Endodermal cell (in vitro differentiated cells): ENCODE results near the gene MTOR. TPM values are rescaled to one million over a fixed set of nuclear protein-coding genes. Genes with fewer than 3 reads are reported as not detected.

Experiments used
- DNase-seq: peaks from one replicate; pipeline ENCODE4 v3.0.0-alpha.2; 2017
- H3K27ac ChIP-seq: 2 replicates; pipeline ENCODE4 v1.5.1; 2013; ENCODE audit warnings: mild to moderate bottlenecking, low read depth, low read length, moderate library complexity
- H3K27me3 ChIP-seq: 2 replicates; pipeline ENCODE4 v1.6.1; 2013; ENCODE audit warnings: mild to moderate bottlenecking, low read length, moderate library complexity; ENCODE audit not compliant: insufficient read depth, control insufficient read depth, poor library complexity, severe bottlenecking
- H3K36me3 ChIP-seq: 2 replicates; pipeline ENCODE4 v1.7.0; 2013; ENCODE audit warnings: mild to moderate bottlenecking, low read length, moderate library complexity; ENCODE audit not compliant: control insufficient read depth, insufficient read depth
- H3K4me1 ChIP-seq: one replicate; pipeline ENCODE4 v1.7.0; 2013; ENCODE audit warnings: low read length; ENCODE audit not compliant: control insufficient read depth, insufficient read depth
- H3K4me3 ChIP-seq: 2 replicates; pipeline ENCODE4 v1.5.1; 2013; ENCODE audit warnings: mild to moderate bottlenecking, low read length, moderate library complexity
- H3K9ac ChIP-seq: 2 replicates; pipeline ENCODE4 v1.6.1; 2013; ENCODE audit warnings: mild to moderate bottlenecking, low read length, moderate library complexity; ENCODE audit not compliant: poor library complexity, severe bottlenecking; ENCODE audit errors: extremely low read depth
- H3K9me3 ChIP-seq: 2 replicates; pipeline ENCODE4 v1.6.1; 2013; ENCODE audit warnings: mild to moderate bottlenecking, low read length, moderate library complexity; ENCODE audit not compliant: control insufficient read depth
- H3K27ac Mint-ChIP-seq: 2 replicates; pipeline ENCODE4 v1.8.0; 2020; ENCODE audit warnings: mixed read lengths
- H3K27me3 Mint-ChIP-seq: 2 replicates; pipeline ENCODE4 v1.8.0; 2021; ENCODE audit warnings: mild to moderate bottlenecking, mixed read lengths; ENCODE audit not compliant: insufficient read depth
- H3K36me3 Mint-ChIP-seq: 2 replicates; pipeline ENCODE4 v1.8.0; 2020; ENCODE audit warnings: low read depth, mixed read lengths
- H3K4me1 Mint-ChIP-seq: 2 replicates; pipeline ENCODE4 v1.8.0; 2020; ENCODE audit warnings: mixed read lengths
- H3K4me3 Mint-ChIP-seq: 2 replicates; pipeline ENCODE4 v1.8.0; 2020; ENCODE audit warnings: mild to moderate bottlenecking, moderate library complexity, mixed read lengths
- H3K9me3 Mint-ChIP-seq: 2 replicates; pipeline ENCODE4 v1.8.0; 2020; ENCODE audit warnings: mild to moderate bottlenecking, mixed read lengths
- WGBS, 2 experiments: methylation state at CpG; one replicate each; pipeline versions ENCODE4 v1.1.5 to v1.1.7; 2013; ENCODE audit warnings: missing lambda C conversion rate in 2 of 2, mixed read lengths in 1 of 2; ENCODE audit not compliant: insufficient coverage in 1 of 2, insufficient read length in 1 of 2; 5-methylcytosine and 5-hydroxymethylcytosine counted together
- long read RNA-seq, 4 experiments: library from polyadenylated mRNA in 2 of 4; library from RNA in 1 of 4; library from capped mRNA in 1 of 4; stranded (forward) in 3 of 4; unstranded in 1 of 4; transcript quantifications; one replicate each; pipeline ENCODE4 v2.0.0, GENCODE V29; 2020 to 2021; ENCODE audit warnings: inconsistent platforms in 1 of 4
- polyA plus RNA-seq, 2 experiments: library from polyadenylated mRNA; stranded (reverse); fragments of 50-300 nt; gene quantifications; one replicate each; pipeline ENCODE4 v1.2.3, GENCODE V29; 2013
- total RNA-seq, 2 donors: library from RNA; stranded (reverse); fragmentation: NEBNext Ultra II Directional in 1 of 2; extraction: Animal tissue kit (Norgen Biotek cat#: 25700) in 1 of 2; gene quantifications; 2 replicates in 1 of 2; 3 replicates in 1 of 2; pipeline ENCODE4 v1.2.1, GENCODE V29; 2021
- TF ChIP-seq, protein P1 (sequence below): fragments of 200-600 bp; sonication (generic); conservative IDR thresholded peaks from 2 replicates; pipeline ENCODE4 v1.5.0; 2021; ENCODE audit warnings: antibody characterized with exemption, mild to moderate bottlenecking

MTOR gene
- 10 to 100 TPM; 69.0 to 78.3 TPM for total RNA-seq
- polyA plus RNA-seq (2013, experiment 1 of 2) = 34.6 TPM
- 34.8 TPM for polyA plus RNA-seq (2013, experiment 2 of 2)
- long read RNA-seq, experiment 1, full-length matches to known transcripts = 3 of 23 reads
- long read RNA-seq, experiment 1, partial matches to known transcripts = 11 of 23 reads
- long read RNA-seq, experiment 1, other reads (novel, unspliced or antisense) = 9 of 23 reads
- long read RNA-seq, experiment 2, full-length matches to known transcripts = 23 of 72 reads
- long read RNA-seq, experiment 2, partial matches to known transcripts = 37 of 72 reads
- long read RNA-seq, experiment 2, other reads (novel, unspliced or antisense) = 12 of 72 reads
- long read RNA-seq, experiment 3, full-length matches to known transcripts = 8 of 48 reads
- long read RNA-seq, experiment 3, partial matches to known transcripts = 28 of 48 reads
- long read RNA-seq, experiment 3, other reads (novel, unspliced or antisense) = 12 of 48 reads
- long read RNA-seq, experiment 4, partial matches to known transcripts = 0 of 1 reads
- long read RNA-seq, experiment 4, other reads (novel, unspliced or antisense) = 1 of 1 reads

DNA sequence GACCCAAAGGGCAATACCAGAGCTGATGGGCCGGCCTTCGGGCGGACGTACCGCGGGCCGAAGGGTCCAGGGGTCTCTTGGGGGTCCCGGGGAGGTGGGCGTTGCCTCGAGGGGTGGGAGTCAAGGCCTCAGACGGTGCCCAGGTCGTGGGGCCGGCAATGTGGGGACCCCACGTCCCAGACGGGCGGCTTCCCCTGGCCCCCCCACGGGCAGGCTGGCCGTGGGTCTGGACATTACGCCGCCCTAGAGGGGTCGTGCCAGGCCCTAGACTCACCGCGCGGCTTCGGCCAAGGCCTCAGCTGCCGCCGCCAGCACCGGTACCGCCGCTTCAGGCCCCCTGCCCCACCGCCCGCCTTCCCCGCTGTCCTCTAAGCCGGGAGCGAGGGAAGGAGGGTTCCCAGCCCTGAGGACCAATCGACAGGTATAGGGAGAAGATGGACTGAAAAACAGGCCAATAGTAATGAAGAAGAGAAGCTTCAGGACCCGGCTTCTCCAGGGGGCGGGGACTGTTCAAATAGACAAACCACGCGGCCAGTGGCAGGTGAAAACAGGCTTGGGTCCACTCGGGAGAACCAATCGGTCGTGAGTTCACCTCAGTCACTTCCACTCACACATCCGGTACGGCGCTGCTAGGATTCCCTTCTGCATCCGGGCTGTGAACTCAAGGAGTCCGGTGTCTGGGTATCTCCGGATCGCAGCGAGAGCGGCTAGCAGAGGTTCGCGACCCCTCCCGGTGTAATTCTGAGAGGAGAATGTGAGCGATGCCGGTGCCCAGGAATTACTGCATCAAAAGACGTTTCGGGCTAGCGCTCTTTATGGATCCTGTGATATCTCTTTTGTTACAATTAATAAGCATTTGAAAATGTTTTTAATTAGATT is at the start of gene MTOR:
MTOR (minus strand) TSS at position 381 of the 879 bp plus-strand sequence. CDS start 3,142 bp downstream, outside the sequence.
- Histone ChIP-seq H3K9ac (peak within 1 kb of the TSS; percentile 81), H3K4me3 (peak within 1 kb of the TSS; percentile 99), H3K27ac (no peak within 1 kb of the TSS), H3K27me3 (no peaks in the 10 kb centered on the region), H3K9me3 (no peaks in the 10 kb centered on the region), H3K4me1 (no peaks in the 10 kb centered on the region), H3K36me3 (peaks cover 26% of the 10 kb centered on the region)
- no peaks in the 10 kb centered on the region for H3K9me3 Mint-ChIP-seq
- peak; percentile 100 for DNase-seq
- peak within 1 kb of the TSS; percentile 88 for H3K4me3 Mint-ChIP-seq
- peaks cover 2% of the 10 kb centered on the region for H3K27me3 Mint-ChIP-seq
- TF ChIP-seq, protein P1, sequence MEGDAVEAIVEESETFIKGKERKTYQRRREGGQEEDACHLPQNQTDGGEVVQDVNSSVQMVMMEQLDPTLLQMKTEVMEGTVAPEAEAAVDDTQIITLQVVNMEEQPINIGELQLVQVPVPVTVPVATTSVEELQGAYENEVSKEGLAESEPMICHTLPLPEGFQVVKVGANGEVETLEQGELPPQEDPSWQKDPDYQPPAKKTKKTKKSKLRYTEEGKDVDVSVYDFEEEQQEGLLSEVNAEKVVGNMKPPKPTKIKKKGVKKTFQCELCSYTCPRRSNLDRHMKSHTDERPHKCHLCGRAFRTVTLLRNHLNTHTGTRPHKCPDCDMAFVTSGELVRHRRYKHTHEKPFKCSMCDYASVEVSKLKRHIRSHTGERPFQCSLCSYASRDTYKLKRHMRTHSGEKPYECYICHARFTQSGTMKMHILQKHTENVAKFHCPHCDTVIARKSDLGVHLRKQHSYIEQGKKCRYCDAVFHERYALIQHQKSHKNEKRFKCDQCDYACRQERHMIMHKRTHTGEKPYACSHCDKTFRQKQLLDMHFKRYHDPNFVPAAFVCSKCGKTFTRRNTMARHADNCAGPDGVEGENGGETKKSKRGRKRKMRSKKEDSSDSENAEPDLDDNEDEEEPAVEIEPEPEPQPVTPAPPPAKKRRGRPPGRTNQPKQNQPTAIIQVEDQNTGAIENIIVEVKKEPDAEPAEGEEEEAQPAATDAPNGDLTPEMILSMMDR = peak; percentile 48
- H3K27ac Mint-ChIP-seq = peak within 1 kb of the TSS; percentile 91
- H3K36me3 Mint-ChIP-seq = peaks cover 24% of the 10 kb centered on the region
- WGBS, 2 experiments = 0 to 2% methylated on average over 22 to 60 of the region's 60 CpGs
- peaks cover 7% of the 10 kb centered on the region for H3K4me1 Mint-ChIP-seq

GRCh38 chr1:11309385-11309784 is 47.0 kb upstream of the MTOR start:
- TF ChIP-seq, protein P1 = no peak
- peaks cover 2% of the 10 kb centered on the region for H3K36me3 Mint-ChIP-seq
- Histone ChIP-seq H3K27me3 (no peaks in the 10 kb centered on the region), H3K4me1 (peaks cover 9% of the 10 kb centered on the region), H3K36me3 (no peaks in the 10 kb centered on the region), H3K4me3 (no peak overlapping the region), H3K9ac (no peak overlapping the region), H3K27ac (no peak overlapping the region), H3K9me3 (no peaks in the 10 kb centered on the region)
- WGBS, 2 experiments = 92 to 96% methylated on average over 5 to 7 of the region's 7 CpGs
- peaks cover 15% of the 10 kb centered on the region for H3K9me3 Mint-ChIP-seq
- no peak for DNase-seq
- no peak overlapping the region for H3K4me3 Mint-ChIP-seq
- peaks cover 21% of the 10 kb centered on the region for H3K4me1 Mint-ChIP-seq
- no peaks in the 10 kb centered on the region for H3K27me3 Mint-ChIP-seq
- no peak overlapping the region for H3K27ac Mint-ChIP-seq

GRCh38 chr1:11308699-11309224 is 46.4 kb upstream of the MTOR start:
- 90 to 94% methylated on average over 4 to 5 of the region's 6 CpGs for WGBS, 2 experiments
- no peak for DNase-seq
- peaks cover 2% of the 10 kb centered on the region for H3K36me3 Mint-ChIP-seq
- H3K27me3 ChIP-seq = no peaks in the 10 kb centered on the region
- H3K9ac ChIP-seq = no peak overlapping the region
- H3K27me3 Mint-ChIP-seq = no peaks in the 10 kb centered on the region
- H3K27ac ChIP-seq = no peak overlapping the region
- H3K9me3 ChIP-seq = no peaks in the 10 kb centered on the region
- no peak overlapping the region for H3K27ac Mint-ChIP-seq
- peaks cover 21% of the 10 kb centered on the region for H3K4me1 Mint-ChIP-seq
- H3K9me3 Mint-ChIP-seq = peaks cover 15% of the 10 kb centered on the region
- H3K4me3 Mint-ChIP-seq = no peak overlapping the region
- TF ChIP-seq, protein P1 = no peak
- H3K36me3 ChIP-seq = no peaks in the 10 kb centered on the region
- no peak overlapping the region for H3K4me3 ChIP-seq
- H3K4me1 ChIP-seq = peaks cover 9% of the 10 kb centered on the region
